Subcutaneous adipose tissue (tissue), 4 donors: Measurements from ENCODE around the gene SLC4A9. TPM values are rescaled to one million over a fixed set of nuclear protein-coding genes. Genes with fewer than 3 reads are reported as not detected.

Source experiments
- total RNA-seq, 4 donors: library from RNA; depleted of rRNA; stranded (reverse); fragments of >200 nt; gene quantifications; one replicate each; pipeline ENCODE4 v1.1.0, GENCODE V29; 2016
- TF ChIP-seq, protein P1 (sequence below): fragments of 450-650 bp; IDR thresholded peaks from one replicate; pipeline ENCODE4 v1.5.1; 2016; ENCODE audit warnings: low read depth, mild to moderate bottlenecking, control low read depth, antibody characterized with exemption, moderate library complexity

The SLC4A9 gene
- total RNA-seq, 4 donors from 2014 or later, result 0.17 to 0.22 TPM; not detected in 2

DNA sequence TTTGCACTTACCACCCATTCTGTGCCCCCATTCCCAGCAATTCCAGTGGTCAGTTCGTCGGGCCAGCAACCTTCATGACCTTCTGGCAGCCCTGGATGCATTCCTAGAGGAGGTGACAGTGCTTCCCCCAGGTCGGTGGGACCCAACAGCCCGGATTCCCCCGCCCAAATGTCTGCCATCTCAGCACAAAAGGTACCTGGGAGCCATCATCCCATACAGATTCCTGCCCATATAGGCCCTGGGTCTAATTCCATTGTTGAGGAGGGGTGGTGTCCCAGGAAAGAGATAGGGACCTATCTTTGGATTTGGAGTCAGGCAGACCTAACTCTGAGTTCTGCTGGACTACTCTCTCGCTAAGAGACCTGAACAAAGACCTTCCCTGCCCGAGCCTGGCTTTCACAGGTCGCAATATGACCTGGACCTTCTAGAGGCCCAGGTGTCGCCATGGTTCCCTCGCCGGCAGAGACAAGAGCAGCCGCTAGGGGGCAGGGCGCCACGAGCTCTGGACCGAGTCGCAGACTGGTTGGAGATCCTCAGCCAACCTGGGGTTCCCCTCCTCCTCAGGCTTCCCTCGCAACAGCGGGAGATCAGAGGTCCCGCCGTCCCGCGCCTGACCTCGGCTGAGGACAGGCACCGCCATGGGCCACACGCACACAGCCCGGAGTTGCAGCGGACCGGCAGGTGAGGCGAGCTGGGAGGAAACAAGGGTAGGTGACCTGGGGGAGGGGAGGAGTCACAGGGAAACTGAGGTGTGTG lies 3.1 kb downstream of the SLC4A9 start:
- TF ChIP-seq, protein P1, sequence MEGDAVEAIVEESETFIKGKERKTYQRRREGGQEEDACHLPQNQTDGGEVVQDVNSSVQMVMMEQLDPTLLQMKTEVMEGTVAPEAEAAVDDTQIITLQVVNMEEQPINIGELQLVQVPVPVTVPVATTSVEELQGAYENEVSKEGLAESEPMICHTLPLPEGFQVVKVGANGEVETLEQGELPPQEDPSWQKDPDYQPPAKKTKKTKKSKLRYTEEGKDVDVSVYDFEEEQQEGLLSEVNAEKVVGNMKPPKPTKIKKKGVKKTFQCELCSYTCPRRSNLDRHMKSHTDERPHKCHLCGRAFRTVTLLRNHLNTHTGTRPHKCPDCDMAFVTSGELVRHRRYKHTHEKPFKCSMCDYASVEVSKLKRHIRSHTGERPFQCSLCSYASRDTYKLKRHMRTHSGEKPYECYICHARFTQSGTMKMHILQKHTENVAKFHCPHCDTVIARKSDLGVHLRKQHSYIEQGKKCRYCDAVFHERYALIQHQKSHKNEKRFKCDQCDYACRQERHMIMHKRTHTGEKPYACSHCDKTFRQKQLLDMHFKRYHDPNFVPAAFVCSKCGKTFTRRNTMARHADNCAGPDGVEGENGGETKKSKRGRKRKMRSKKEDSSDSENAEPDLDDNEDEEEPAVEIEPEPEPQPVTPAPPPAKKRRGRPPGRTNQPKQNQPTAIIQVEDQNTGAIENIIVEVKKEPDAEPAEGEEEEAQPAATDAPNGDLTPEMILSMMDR, result no peak

DNA sequence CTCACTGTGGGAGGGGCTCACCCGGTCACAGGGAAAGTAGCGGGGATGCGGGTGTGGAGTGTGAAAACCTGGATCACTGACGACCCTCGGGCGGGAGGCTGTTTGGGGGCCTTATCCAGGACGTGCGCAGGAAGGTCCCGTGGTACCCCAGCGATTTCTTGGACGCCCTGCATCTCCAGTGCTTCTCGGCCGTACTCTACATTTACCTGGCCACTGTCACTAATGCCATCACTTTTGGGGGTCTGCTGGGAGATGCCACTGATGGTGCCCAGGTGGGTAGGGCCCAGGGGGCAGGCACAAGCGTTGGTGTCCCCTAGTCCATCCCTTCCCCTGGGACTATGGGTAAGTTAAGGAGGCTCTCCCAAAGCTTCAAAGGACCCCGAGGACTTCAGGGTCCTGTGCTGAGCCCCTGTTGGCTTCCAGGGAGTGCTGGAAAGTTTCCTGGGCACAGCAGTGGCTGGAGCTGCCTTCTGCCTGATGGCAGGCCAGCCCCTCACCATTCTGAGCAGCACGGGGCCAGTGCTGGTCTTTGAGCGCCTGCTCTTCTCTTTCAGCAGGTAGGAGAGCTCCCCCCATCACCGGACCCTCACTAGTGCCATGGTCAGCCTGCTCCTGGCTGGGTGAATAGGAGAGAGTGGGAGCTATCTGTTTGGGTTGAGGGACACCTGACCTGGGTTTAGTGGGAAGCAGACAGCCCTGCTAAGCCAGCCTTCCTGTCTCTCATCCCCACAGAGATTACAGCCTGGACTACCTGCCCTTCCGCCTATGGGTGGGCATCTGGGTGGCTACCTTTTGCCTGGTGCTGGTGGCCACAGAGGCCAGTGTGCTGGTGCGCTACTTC lies 3.9 kb downstream of the SLC4A9 start:
- TF ChIP-seq, protein P1, result no peak

DNA sequence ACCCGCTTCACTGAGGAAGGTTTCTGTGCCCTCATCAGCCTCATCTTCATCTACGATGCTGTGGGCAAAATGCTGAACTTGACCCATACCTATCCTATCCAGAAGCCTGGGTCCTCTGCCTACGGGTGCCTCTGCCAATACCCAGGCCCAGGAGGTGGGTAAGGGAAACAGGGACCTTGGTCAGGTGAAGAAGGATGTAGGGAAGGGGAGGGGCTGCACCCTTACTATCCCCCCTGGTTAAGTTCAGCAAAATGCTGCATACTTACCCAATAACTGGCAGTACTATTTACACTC lies 4.4 kb downstream of the SLC4A9 start:
- TF ChIP-seq, protein P1, result no peak

DNA sequence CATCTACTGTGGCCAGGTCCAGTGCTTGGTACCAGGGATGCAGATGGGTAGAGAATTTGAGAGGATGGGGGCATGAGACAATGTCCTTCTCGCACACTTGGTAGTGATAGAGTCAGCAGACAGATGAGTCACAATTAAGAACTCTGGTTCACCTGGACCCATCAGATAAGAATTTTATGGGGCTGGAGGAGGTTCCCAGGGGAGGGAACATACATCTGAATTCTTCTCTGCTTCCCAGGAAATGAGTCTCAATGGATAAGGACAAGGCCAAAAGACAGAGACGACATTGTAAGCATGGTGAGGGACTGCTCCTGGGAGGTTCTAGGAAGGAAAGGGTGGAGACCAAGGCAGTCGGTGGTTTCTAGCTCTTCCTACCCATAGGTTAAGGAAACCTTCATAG lies 5.3 kb downstream of the SLC4A9 start:
- TF ChIP-seq, protein P1, result no peak

GRCh38 chr5:140365941-140366340 lies 5.9 kb downstream of the SLC4A9 start:
- TF ChIP-seq, protein P1, result no peak

GRCh38 chr5:140366589-140367255 lies 6.7 kb downstream of the SLC4A9 start:
- TF ChIP-seq, protein P1, result no peak
